Calu3 (cell line): Measurements from ENCODE around the gene HES2. TPM values are rescaled to one million over a fixed set of nuclear protein-coding genes. Genes with fewer than 3 reads are reported as not detected.
"Not testable (repeated sequence)": the region's sequence is repeated elsewhere in the genome, so short reads cannot be mapped to it uniquely, and the experiment has no call there.

Experiments used
- BruUV-seq: library from RNA; stranded (reverse); fragments of 400-500 nt; replicated peaks from 2 replicates; lab custom pipeline; 2021; lab: Mats Ljungman, UMichigan
- CTCF ChIA-PET: fragments of 300-600 bp; sonication (Branson Sonifier 250); formaldehyde crosslinking; loops from one replicate; lab custom pipeline; 2022; ENCODE audit warnings: antibody characterized with exemption; lab: Charles Lee
- DNase-seq: peaks from one replicate; pipeline ENCODE4 v3.0.0; 2022
- H3K27ac Mint-ChIP-seq: one replicate; pipeline ENCODE4 v1.8.0; 2022; ENCODE audit warnings: mixed read lengths; ENCODE audit not compliant: unreplicated experiment
- H3K27me3 Mint-ChIP-seq: one replicate; pipeline ENCODE4 v1.8.0; 2022; ENCODE audit warnings: mixed read lengths; ENCODE audit not compliant: unreplicated experiment
- H3K36me3 Mint-ChIP-seq: one replicate; pipeline ENCODE4 v1.8.0; 2022; ENCODE audit warnings: mild to moderate bottlenecking, moderate library complexity, mixed read lengths; ENCODE audit not compliant: insufficient read depth, unreplicated experiment
- H3K4me1 Mint-ChIP-seq: one replicate; pipeline ENCODE4 v1.8.0; 2022; ENCODE audit warnings: mild to moderate bottlenecking, low read depth, mixed read lengths; ENCODE audit not compliant: unreplicated experiment
- H3K4me3 Mint-ChIP-seq: one replicate; pipeline ENCODE4 v1.8.0; 2022; ENCODE audit warnings: mild to moderate bottlenecking, low read depth, moderate library complexity, mixed read lengths; ENCODE audit not compliant: unreplicated experiment
- H3K9me3 Mint-ChIP-seq: one replicate; pipeline ENCODE4 v1.8.0; 2022; ENCODE audit warnings: low read depth, mixed read lengths; ENCODE audit not compliant: unreplicated experiment
- intact Hi-C: fragments of 100-400 bp; cut with micrococcal nuclease; formaldehyde crosslinking; loops from one replicate; pipeline ENCODE4 v1.10.0; 2022; ENCODE audit not compliant: unreplicated experiment
- total RNA-seq: library from RNA; stranded (reverse); gene quantifications from 2 replicates; pipeline ENCODE4 v1.2.3, GENCODE V29; 2022
- TF ChIP-seq, protein P1 (sequence below): fragments of 200-600 bp; IDR thresholded peaks from one replicate; pipeline ENCODE4 v1.8.0; 2022; ENCODE audit warnings: antibody characterized with exemption; ENCODE audit not compliant: unreplicated experiment

The HES2 gene
- total RNA-seq, 1 experiment from 2014 or later, result not detected

DNA sequence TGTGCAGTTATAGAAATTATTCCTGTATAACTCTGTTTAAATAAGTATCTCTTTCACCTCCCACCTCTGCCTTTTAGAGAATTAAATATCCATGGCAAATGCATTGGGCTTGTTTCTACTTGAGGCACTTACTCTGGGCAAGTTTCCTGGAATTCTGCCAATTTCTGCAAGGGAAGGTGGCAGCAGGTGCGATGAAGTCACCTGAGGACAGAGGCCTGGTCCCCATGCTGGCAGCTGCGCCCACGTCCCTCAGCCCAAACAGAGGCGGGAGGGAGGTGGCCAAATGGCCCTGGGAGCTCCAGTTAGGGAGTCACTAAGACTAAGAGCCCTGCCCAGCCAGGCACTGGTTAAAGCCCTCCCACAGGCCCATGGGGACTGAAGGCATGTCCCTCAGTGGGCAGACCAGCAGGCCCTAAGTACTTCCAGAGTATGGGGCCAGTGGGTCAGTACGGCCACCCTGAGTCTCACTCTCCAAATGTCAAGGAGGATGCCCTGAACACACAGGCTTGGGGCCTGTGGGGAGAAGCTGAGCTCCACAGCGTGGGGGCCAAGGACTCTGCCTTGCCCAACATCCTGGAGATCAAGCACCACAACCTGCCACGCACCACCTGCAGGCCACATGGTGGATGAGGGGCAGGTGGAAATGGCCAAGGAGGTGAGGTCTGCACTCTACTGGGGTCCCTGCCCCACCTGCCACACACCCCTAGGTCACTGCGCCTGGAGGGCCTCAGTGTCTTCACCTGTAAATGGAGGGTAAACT lies 45.6 kb downstream of the HES2 start:
- no peaks in the 10 kb centered on the region for H3K27me3 Mint-ChIP-seq
- CTCF ChIA-PET, result no interaction called here
- H3K4me1 Mint-ChIP-seq, result no peaks in the 10 kb centered on the region
- no TSS peak for BruUV-seq
- no peak for DNase-seq
- H3K9me3 Mint-ChIP-seq, result no peaks in the 10 kb centered on the region
- intact Hi-C loops, result no loop called here
- H3K27ac Mint-ChIP-seq, result no peak overlapping the region
- TF ChIP-seq, protein P1, sequence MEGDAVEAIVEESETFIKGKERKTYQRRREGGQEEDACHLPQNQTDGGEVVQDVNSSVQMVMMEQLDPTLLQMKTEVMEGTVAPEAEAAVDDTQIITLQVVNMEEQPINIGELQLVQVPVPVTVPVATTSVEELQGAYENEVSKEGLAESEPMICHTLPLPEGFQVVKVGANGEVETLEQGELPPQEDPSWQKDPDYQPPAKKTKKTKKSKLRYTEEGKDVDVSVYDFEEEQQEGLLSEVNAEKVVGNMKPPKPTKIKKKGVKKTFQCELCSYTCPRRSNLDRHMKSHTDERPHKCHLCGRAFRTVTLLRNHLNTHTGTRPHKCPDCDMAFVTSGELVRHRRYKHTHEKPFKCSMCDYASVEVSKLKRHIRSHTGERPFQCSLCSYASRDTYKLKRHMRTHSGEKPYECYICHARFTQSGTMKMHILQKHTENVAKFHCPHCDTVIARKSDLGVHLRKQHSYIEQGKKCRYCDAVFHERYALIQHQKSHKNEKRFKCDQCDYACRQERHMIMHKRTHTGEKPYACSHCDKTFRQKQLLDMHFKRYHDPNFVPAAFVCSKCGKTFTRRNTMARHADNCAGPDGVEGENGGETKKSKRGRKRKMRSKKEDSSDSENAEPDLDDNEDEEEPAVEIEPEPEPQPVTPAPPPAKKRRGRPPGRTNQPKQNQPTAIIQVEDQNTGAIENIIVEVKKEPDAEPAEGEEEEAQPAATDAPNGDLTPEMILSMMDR, result no peak
- no peaks in the 10 kb centered on the region for H3K36me3 Mint-ChIP-seq
- no peak overlapping the region for H3K4me3 Mint-ChIP-seq

DNA sequence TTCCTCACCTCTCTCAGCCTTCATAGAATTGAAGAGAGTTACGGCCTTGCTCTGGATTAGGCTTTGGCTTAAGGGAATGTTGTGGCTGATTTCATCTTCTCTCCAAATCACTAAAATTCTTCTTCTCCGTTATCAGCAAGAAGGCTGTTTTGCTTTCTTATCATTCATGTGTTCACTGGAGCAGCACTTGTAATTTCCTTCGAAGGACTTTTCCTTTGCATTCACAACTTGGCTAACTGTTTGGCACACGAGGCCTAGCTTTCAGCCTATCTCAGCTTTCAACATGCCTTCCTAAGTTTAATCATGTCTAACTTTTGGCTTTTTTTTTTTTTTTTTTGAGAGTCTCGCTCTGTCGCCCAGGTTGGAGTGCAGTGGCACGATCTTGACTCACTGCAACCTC lies 47.5 kb downstream of the HES2 start:
- BruUV-seq, DNase-seq, H3K4me3 Mint-ChIP-seq, H3K27me3 Mint-ChIP-seq, H3K4me1 Mint-ChIP-seq, H3K36me3 Mint-ChIP-seq, H3K9me3 Mint-ChIP-seq, H3K27ac Mint-ChIP-seq, CTCF ChIA-PET, intact Hi-C loops: not testable (repeated sequence)

DNA sequence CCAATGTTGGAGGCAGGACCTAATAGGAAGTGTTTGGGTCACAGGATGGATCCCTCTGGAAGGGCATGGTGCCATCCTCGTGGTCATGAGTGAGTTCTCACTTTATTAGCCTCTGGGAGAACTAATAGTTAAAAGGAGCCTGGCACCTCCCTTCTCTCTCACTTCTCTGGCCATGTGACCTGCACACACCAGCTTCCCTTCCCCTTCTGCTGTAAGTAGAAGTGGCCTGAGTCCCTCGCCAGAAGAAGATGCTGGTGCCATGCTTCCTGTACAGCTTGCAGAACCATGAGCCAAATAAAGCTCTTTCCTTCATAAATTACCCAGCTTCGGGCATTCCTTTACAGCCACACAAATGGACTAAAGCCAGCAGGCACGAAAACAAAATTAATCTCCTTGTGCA lies 49.7 kb downstream of the HES2 start:
- no peak for DNase-seq
- intact Hi-C loops, result no loop called here
- no peaks in the 10 kb centered on the region for H3K4me1 Mint-ChIP-seq
- no peaks in the 10 kb centered on the region for H3K36me3 Mint-ChIP-seq
- CTCF ChIA-PET, result interaction anchor here (0.6 to 0.7 kb wide), 2 partner anchors 108 to 305 kb away, joined by 3 to 5 read pairs; no protein-coding TSS in a partner anchor
- TF ChIP-seq, protein P1, result no peak
- H3K27me3 Mint-ChIP-seq, result no peaks in the 10 kb centered on the region
- no peak overlapping the region for H3K4me3 Mint-ChIP-seq
- no peak overlapping the region for H3K27ac Mint-ChIP-seq
- BruUV-seq, result no TSS peak
- H3K9me3 Mint-ChIP-seq, result no peaks in the 10 kb centered on the region

DNA sequence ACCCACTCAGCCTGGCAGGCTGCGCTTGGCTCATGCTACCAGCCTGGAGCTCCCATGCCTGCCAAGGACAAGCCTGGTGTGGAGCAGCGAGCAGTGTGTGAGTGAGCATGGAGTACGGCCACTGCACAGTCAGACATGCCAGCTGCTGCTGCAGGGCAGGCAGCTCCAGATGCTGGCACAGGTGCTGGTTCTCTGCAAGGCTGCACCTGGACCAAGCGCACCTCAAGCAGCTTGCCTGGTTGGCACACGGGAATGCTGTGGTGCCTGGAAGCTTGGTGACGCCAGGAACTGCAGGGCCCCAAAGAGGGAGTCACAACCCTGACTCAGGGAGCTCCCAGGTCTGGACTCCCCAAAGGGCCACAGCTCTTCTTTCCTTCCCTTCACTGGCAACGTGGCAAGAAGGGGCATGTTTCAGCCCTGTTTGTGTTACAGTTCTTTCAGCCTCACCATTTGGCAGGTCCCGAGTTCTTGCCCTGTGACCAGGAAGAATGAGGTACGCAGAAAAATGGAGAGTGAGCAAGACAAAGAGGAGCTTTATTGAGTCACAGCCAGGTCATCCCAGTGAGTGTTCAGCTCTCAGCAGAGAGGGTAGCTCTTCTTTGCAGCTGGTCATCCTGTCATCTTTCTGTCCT lies 52.2 kb downstream of the HES2 start:
- Mint-ChIP-seq H3K9me3 (no peaks in the 10 kb centered on the region), H3K36me3 (no peaks in the 10 kb centered on the region), H3K4me3 (no peak overlapping the region), H3K27me3 (no peaks in the 10 kb centered on the region), H3K4me1 (no peaks in the 10 kb centered on the region), H3K27ac (no peak overlapping the region)
- no peak for DNase-seq
- TF ChIP-seq, protein P1, result no peak
- CTCF ChIA-PET, result no interaction called here
- BruUV-seq, result no TSS peak
- intact Hi-C loops, result no loop called here

DNA sequence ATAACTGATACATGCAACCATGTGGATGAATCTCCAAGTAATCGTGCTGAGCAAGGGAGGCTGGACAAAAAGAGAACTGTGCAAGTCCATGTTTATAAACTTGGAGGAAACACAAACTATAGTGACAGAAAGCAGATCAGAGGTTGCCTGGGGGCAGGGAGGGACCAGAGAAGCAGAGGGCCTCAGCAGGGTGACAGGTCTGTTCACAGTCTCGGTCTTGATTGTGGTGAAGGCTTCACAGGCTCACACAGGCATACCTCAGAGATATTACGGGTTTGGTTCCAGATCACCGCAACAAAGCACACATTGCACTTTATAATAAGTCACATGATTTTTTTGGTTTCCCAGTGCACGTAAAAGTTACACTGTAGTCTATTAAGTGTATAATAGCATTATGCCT lies 54.7 kb downstream of the HES2 start:
- Mint-ChIP-seq H3K27me3 (no peaks in the 10 kb centered on the region), H3K9me3 (no peaks in the 10 kb centered on the region), H3K36me3 (no peaks in the 10 kb centered on the region), H3K4me1 (no peaks in the 10 kb centered on the region), H3K4me3 (no peak overlapping the region), H3K27ac (no peak overlapping the region)
- no peak for DNase-seq
- CTCF ChIA-PET, result no interaction called here
- intact Hi-C loops, result no loop called here
- TF ChIP-seq, protein P1, result no peak
- BruUV-seq, result no TSS peak
